ENCODE data around the gene KRT25. TPM values are rescaled to one million over a fixed set of nuclear protein-coding genes. Genes with fewer than 3 reads are reported as not detected.

Gene KRT25
- total RNA-seq, 1 experiment from 2014 or later: not detected

GRCh38 chr17:40799859-40800258 is 44.7 kb upstream of the KRT25 start, which contains the start of gene KRT28:
TSS of gene KRT28 (minus strand) at chr17:40799959. CDS start at chr17:40799893, 66 bp downstream.
- no peak for ATAC-seq
- Mint-ChIP-seq H3K4me3 (no peak within 1 kb of the TSS), H3K4me1 (peaks cover 4% of the 10 kb centered on the region), H3K27ac (no peak within 1 kb of the TSS), H3K27me3 (ENCODE audit: low read depth) (peaks cover 9% of the 10 kb centered on the region), H3K9me3 (no peaks in the 10 kb centered on the region), H3K36me3 (no peaks in the 10 kb centered on the region)
- CTCF ChIA-PET: no interaction called here
- no peak for DNase-seq (ENCODE audit: low spot score)
- POLR2A ChIA-PET: no interaction called here
- TF ChIP-seq CTCF (IDR thresholded peaks at IDR 0.05): no peak
- no peak for TF ChIP-seq ATF3 (CRISPR knock-in tag; conservative IDR thresholded peaks at IDR 0.05)
- no peak for TF ChIP-seq MXD4 (CRISPR knock-in tag; IDR thresholded peaks at IDR 0.05; ENCODE audit: borderline replicate concordance)
- no peak for TF ChIP-seq SMAD3 (CRISPR knock-in tag; IDR thresholded peaks at IDR 0.05; ENCODE audit: borderline replicate concordance)
- no peak for TF ChIP-seq JAZF1 (CRISPR knock-in tag; IDR thresholded peaks at IDR 0.05)
- no peak for TF ChIP-seq KAT7 (CRISPR knock-in tag; IDR thresholded peaks at IDR 0.05; ENCODE audit: borderline replicate concordance)
- no peak for TF ChIP-seq AR (CRISPR knock-in tag; IDR thresholded peaks at IDR 0.05)
- no peak for TF ChIP-seq ZNF263 (CRISPR knock-in tag; IDR thresholded peaks at IDR 0.05; ENCODE audit: low read depth)
- no peak for TF ChIP-seq CBFB (CRISPR knock-in tag; IDR thresholded peaks at IDR 0.05; ENCODE audit: low read depth)
- no peak for TF ChIP-seq MLX (CRISPR knock-in tag; IDR thresholded peaks at IDR 0.05)
- TF ChIP-seq MYBL2 (CRISPR knock-in tag; IDR thresholded peaks at IDR 0.05): no peak
- TF ChIP-seq TEAD4 (CRISPR knock-in tag; IDR thresholded peaks at IDR 0.05): no peak
- no peak for TF ChIP-seq ZBTB43 (CRISPR knock-in tag; IDR thresholded peaks at IDR 0.05)
- TF ChIP-seq NR1H2 (CRISPR knock-in tag; IDR thresholded peaks at IDR 0.05): no peak
- no peak for TF ChIP-seq ZNF425 (CRISPR knock-in tag; conservative IDR thresholded peaks at IDR 0.05)
- TF ChIP-seq ZSCAN18 (CRISPR knock-in tag; IDR thresholded peaks at IDR 0.05): no peak
- TF ChIP-seq PREB (CRISPR knock-in tag; IDR thresholded peaks at IDR 0.05; ENCODE audit: borderline replicate concordance): no peak
- TF ChIP-seq AFF4 (CRISPR knock-in tag; IDR thresholded peaks at IDR 0.05; ENCODE audit: borderline replicate concordance): no peak
